GM12878 (cell line): ENCODE results near the gene VTI1A. TPM values are rescaled to one million over a fixed set of nuclear protein-coding genes. Genes with fewer than 3 reads are reported as not detected.

ENCODE experiments used
- ATAC-seq: fragments of 200-7000 bp; cut with Tn5 transposase; 3 replicates; pipeline ENCODE4 v1.9.1; 2020; ENCODE audit warnings: mild to moderate bottlenecking, moderate library complexity
- BruUV-seq: library from RNA; stranded (reverse); fragments of 400-500 nt; replicated peaks from 2 replicates; lab custom pipeline; 2021; lab: Mats Ljungman, UMichigan
- CTCF ChIA-PET: fragments of 300-600 bp; sonication (Branson Sonifier 250); formaldehyde crosslinking; extraction: SDS; loops from one replicate; lab custom pipeline; 2021; ENCODE audit warnings: inconsistent platforms; lab: Yijun Ruan, JAX
- POLR2A ChIA-PET: fragments of 350-600 bp; formaldehyde crosslinking; extraction: SDS; loops from one replicate; lab custom pipeline; 2021; ENCODE audit warnings: inconsistent platforms; lab: Charles Lee
- RAD21 ChIA-PET: fragments of 300-600 bp; sonication (Branson Sonifier 250); formaldehyde crosslinking; loops from one replicate; lab custom pipeline; 2023; ENCODE audit warnings: antibody characterized with exemption; ENCODE audit not compliant: unreplicated experiment; lab: Charles Lee
- SMC1A ChIA-PET: fragments of 300-600 bp; sonication (Branson Sonifier 250); formaldehyde crosslinking; loops from one replicate; lab custom pipeline; 2023; ENCODE audit not compliant: unreplicated experiment, uncharacterized antibody; lab: Charles Lee
- DNase-seq: peaks from one replicate; pipeline ENCODE4 v3.0.0-alpha.2; 2011; ENCODE audit warnings: low read depth, low spot score
- FAIRE-seq: peaks from 3 replicates; lab custom pipeline; 2011; peaks lifted over from hg19 to GRCh38; lab: Jason Lieb, UNC
- H2AFZ ChIP-seq: 2 replicates; pipeline ENCODE4 v1.6.0; 2011; ENCODE audit warnings: low read depth, low read length, control low read depth; ENCODE audit not compliant: control insufficient read depth
- H3K27ac ChIP-seq: 2 replicates; pipeline ENCODE4 v1.5.1; 2011; ENCODE audit warnings: control low read depth; ENCODE audit not compliant: control insufficient read depth, insufficient read depth
- H3K27me3 ChIP-seq, 2 experiments: replicated peaks in 1 of 2; 2 replicates each; pipeline versions ENCODE4 v1.6.0 to v1.6.1; 2011; ENCODE audit warnings: low read length in 1 of 2; ENCODE audit not compliant: control insufficient read depth in 2 of 2, insufficient read depth in 2 of 2
- H3K36me3 ChIP-seq, 2 experiments: 2 replicates each; pipeline ENCODE4 v1.5.1; 2011; ENCODE audit warnings: low read length in 1 of 2; ENCODE audit not compliant: control insufficient read depth in 2 of 2, insufficient read depth in 2 of 2
- H3K4me1 ChIP-seq: 2 replicates; pipeline ENCODE4 v1.6.1; 2011; ENCODE audit warnings: mild to moderate bottlenecking, low read length, moderate library complexity, mixed read lengths; ENCODE audit not compliant: control insufficient read depth, insufficient read depth
- H3K4me2 ChIP-seq: 2 replicates; pipeline ENCODE4 v1.6.0; 2011; ENCODE audit warnings: control low read depth; ENCODE audit not compliant: control insufficient read depth, insufficient read depth
- H3K4me3 ChIP-seq: fragments of 200-600 bp; sonication (generic); 2 replicates; pipeline ENCODE4 v1.5.1; 2016
- H3K79me2 ChIP-seq: 2 replicates; pipeline ENCODE4 v1.6.0; 2011; ENCODE audit warnings: low read length; ENCODE audit not compliant: control insufficient read depth, insufficient read depth
- H3K9ac ChIP-seq: 2 replicates; pipeline ENCODE4 v1.8.0; 2011; ENCODE audit warnings: low read length, control low read depth, mixed read lengths; ENCODE audit not compliant: control insufficient read depth, insufficient read depth
- H3K9me3 ChIP-seq: replicated peaks from 3 replicates; pipeline ENCODE4 v1.5.1; 2011; ENCODE audit warnings: mild to moderate bottlenecking, low read length; ENCODE audit not compliant: control insufficient read depth, insufficient read depth
- H4K20me1 ChIP-seq: 2 replicates; pipeline ENCODE4 v1.6.0; 2011; ENCODE audit not compliant: control insufficient read depth, insufficient read depth
- ATF2 ChIP-seq: IDR thresholded peaks from 2 replicates; pipeline ENCODE4 v1.6.1; 2012; ENCODE audit warnings: low read length, inconsistent platforms
- CBX5 ChIP-seq: sonication (generic); IDR thresholded peaks from 2 replicates; pipeline ENCODE4 v1.6.1; 2016; ENCODE audit warnings: low read depth, moderate library complexity, mild to moderate bottlenecking, inconsistent platforms
- MEF2B ChIP-seq: fragments of 450-650 bp; IDR thresholded peaks from 2 replicates; pipeline ENCODE4 v1.6.1; 2018; ENCODE audit warnings: mild to moderate bottlenecking, moderate library complexity; ENCODE audit not compliant: partially characterized antibody, poor library complexity, severe bottlenecking
- MXI1 ChIP-seq: fragments of 150-350 bp; IDR thresholded peaks from 2 replicates; pipeline ENCODE4 v1.6.1; 2011; ENCODE audit warnings: low read depth, mild to moderate bottlenecking, inconsistent platforms, low read length, improper control_type of control experiment
- NFYA ChIP-seq: IDR thresholded peaks from 2 replicates; pipeline ENCODE4 v1.6.1; 2011; ENCODE audit warnings: low read depth, mild to moderate bottlenecking, low read length, improper control_type of control experiment, borderline replicate concordance
- REST ChIP-seq: IDR thresholded peaks from 2 replicates; pipeline ENCODE4 v1.6.1; 2012; ENCODE audit warnings: mild to moderate bottlenecking, low read depth, low read length
- WGBS: methylation state at CpG from one replicate; pipeline ENCODE4 v1.1.6; 2016; ENCODE audit warnings: low lambda C conversion rate; ENCODE audit not compliant: insufficient replicate concordance, insufficient coverage; ENCODE audit errors: missing lambda C conversion rate; 5-methylcytosine and 5-hydroxymethylcytosine counted together
- in situ Hi-C: fragments of 300-500 bp; cut with MboI; formaldehyde crosslinking; loops from 9 replicates; pipeline ENCODE4 v1.14.3; 2018; ENCODE audit warnings: mixed read lengths
- intact Hi-C: fragments of 100-400 bp; cut with micrococcal nuclease; formaldehyde crosslinking; loops from one replicate; pipeline ENCODE4 v1.14.2; 2022; ENCODE audit not compliant: unreplicated experiment
- polyA plus RNA-seq, 11 experiments: library from polyadenylated mRNA; depleted of rRNA in 4 of 11; unstranded in 6 of 11; stranded (reverse) in 5 of 11; fragments of >200 nt; fragmentation: Nextera tagmentation in 4 of 11; fragmentation: Illumina TruSeq in 1 of 11; extraction: Ambion mirVana in 4 of 11; extraction: Trizol in 1 of 11; gene quantifications; 1 replicate in 1 of 11; 2 replicates in 10 of 11; pipeline versions ENCODE4 v1.2.1 to v1.2.3, GENCODE V29; 2011 to 2016; ENCODE audit warnings: inconsistent platforms in 2 of 11, missing spikeins in 2 of 11, low read depth in 1 of 11
- total RNA-seq, 4 experiments: library from RNA; depleted of rRNA in 3 of 4; stranded (reverse); fragments of >200 nt in 3 of 4; fragmentation: Illumina TruSeq in 1 of 4; extraction: Trizol in 1 of 4; gene quantifications; 2 replicates each; pipeline versions ENCODE4 v1.2.1 to v1.2.3, GENCODE V29; 2013 to 2021

Gene VTI1A
- total and polyA plus RNA-seq, 10 of the 15 experiments (the other 5 are each of a cell fraction or from before 2014, with no cell fraction given) = 12.4 to 43.2 (median 27.5) TPM

GRCh38 chr10:112799038-112799437 is 352.0 kb downstream of the VTI1A start:
- intact Hi-C loops (no loop called here), in situ Hi-C loops (no loop called here)
- CTCF ChIA-PET = no interaction called here
- RAD21 ChIA-PET = no interaction called here
- no peak for DNase-seq
- no peaks in the 10 kb centered on the region for H3K9me3 ChIP-seq
- no peak overlapping the region for H3K4me3 ChIP-seq
- H3K27ac ChIP-seq = no peak overlapping the region
- POLR2A ChIA-PET = no interaction called here
- no TSS peak for BruUV-seq
- no peak overlapping the region for H2AFZ ChIP-seq
- no peak overlapping the region for H3K9ac ChIP-seq
- H3K36me3 ChIP-seq = no peaks in the 10 kb centered on the region
- H3K27me3 ChIP-seq = no peaks in the 10 kb centered on the region
- no peak for TF ChIP-seq MXI1
- TF ChIP-seq REST = no peak
- TF ChIP-seq MEF2B = no peak
- no peak for TF ChIP-seq CBX5
- TF ChIP-seq NFYA = no peak
- TF ChIP-seq ATF2 = no peak
- H4K20me1 ChIP-seq = no peaks in the 10 kb centered on the region
- no peaks in the 10 kb centered on the region for H3K4me1 ChIP-seq
- SMC1A ChIA-PET = no interaction called here
- H3K79me2 ChIP-seq = no peaks in the 10 kb centered on the region
- no peak for FAIRE-seq
- no peak overlapping the region for H3K4me2 ChIP-seq
- no peak for ATAC-seq
- WGBS = 94% methylated on average over 5 of the region's 5 CpGs
